Stimulated activated CD4-positive, alpha-beta T cell treated with anti-CD3 and anti-CD28 coated beads, Interleukin-4, amount 100 ng/mL, for 4 hours (primary cell): ENCODE measurements around the gene KIR3DL1.
"Not testable (repeated sequence)": the region's sequence is repeated elsewhere in the genome, so short reads cannot be mapped to it uniquely, and the experiment has no call there.

Experiments used
- DNase-seq, 2 experiments: peaks; one replicate each; pipeline ENCODE4 v3.0.0-alpha.2; 2020

KIR3DL1 gene

GRCh38 chr19:54816251-54816650, at the start of gene KIR3DL1:
Gene KIR3DL1 (plus strand): TSS chr19:54816468.
- not testable (repeated sequence) for DNase-seq

- not testable (repeated sequence) for DNase-seq
Measured at GRCh38 chr19:54769646-54770045, 46.6 kb upstream of the KIR3DL1 start, which contains the start of gene KIR2DL1. Gene KIR2DL1 (plus strand): TSS chr19:54769793. CDS start chr19:54769851, 58 bp downstream.

GRCh38 chr19:54770511-54770910, 45.8 kb upstream of the KIR3DL1 start:
- not testable (repeated sequence) for DNase-seq

GRCh38 chr19:54771018-54771960, 45.0 kb upstream of the KIR3DL1 start:
- not testable (repeated sequence) for DNase-seq

- DNase-seq, result not testable (repeated sequence)
Measured at GRCh38 chr19:54772666-54773065, 43.6 kb upstream of the KIR3DL1 start.

DNA sequence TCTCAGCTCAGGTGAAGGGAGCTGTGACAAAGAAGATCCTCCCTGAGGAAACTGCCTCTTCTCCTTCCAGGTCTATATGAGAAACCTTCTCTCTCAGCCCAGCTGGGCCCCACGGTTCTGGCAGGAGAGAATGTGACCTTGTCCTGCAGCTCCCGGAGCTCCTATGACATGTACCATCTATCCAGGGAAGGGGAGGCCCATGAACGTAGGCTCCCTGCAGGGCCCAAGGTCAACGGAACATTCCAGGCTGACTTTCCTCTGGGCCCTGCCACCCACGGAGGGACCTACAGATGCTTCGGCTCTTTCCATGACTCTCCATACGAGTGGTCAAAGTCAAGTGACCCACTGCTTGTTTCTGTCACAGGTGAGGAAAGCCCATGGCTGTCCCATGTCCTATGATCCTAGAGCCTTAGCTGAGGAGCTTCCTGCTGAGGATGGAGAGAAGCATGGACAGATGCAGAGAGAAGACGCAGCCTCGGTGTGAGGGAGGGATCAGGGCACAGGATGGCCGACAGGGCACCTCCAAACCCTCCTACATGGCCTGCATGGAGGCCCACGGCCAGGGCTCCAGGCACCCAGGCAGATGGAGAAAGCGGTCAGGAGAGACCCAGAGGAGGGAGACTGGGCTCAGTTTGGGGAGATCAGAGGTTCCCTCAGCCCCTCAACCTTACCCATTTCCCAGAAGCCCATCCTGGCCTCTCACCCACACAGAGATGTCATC, 41.0 kb upstream of the KIR3DL1 start:
- not testable (repeated sequence) for DNase-seq

GRCh38 chr19:54775830-54776229, 40.4 kb upstream of the KIR3DL1 start:
- DNase-seq, result not testable (repeated sequence)

DNA sequence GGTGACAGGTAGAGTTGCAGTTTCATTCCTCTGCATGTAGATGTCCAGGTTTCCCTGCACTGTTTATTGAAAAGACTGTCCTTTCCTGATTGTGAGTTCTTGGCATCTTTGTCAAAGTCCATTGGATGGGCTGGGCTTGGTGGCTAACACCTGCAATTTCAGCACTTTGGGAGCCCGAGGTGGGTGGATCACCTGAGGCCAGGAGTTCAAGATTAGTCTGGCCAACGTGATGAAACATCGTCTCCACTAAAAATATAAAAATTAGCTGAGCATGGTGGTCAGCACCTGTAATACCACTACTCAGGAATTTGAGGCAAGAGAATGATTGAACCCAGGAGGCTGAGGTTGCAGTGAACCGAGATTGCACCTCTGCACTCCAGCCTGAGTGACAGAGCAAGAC, 38.4 kb upstream of the KIR3DL1 start:
- not testable (repeated sequence) for DNase-seq

GRCh38 chr19:54778896-54779295, 37.4 kb upstream of the KIR3DL1 start:
- not testable (repeated sequence) for DNase-seq

DNA sequence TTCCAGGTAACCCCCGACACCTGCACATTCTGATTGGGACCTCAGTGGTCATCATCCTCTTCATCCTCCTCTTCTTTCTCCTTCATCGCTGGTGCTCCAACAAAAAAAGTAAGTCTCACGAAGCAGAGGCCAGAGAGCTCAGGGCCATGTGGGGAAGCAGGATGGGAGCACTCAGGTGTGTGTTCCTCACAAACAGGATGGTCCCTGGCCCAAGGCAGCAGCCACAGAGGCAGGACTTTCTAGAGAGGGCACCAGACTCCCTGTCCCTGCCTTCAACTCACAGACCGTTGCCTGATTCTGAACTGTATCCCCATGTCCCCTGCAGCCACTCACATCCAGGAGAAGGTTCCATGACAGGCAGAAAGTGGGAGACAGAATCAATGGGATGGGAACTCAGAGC, 33.4 kb upstream of the KIR3DL1 start:
- DNase-seq, result not testable (repeated sequence)

- DNase-seq, result not testable (repeated sequence)
Measured at GRCh38 chr19:54786091-54786723, 30.1 kb upstream of the KIR3DL1 start.

DNA sequence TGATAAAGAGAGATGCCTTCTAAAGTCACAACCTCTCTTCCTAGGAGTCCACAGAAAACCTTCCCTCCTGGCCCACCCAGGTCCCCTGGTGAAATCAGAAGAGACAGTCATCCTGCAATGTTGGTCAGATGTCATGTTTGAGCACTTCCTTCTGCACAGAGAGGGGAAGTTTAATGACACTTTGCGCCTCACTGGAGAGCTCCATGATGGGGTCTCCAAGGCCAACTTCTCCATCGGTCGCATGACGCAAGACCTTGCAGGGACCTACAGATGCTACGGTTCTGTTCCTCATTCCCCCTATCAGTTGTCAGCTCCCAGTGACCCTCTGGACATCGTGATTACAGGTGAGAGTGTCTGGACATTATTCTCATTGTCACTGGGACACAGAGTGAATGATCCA, 28.1 kb upstream of the KIR3DL1 start:
- not testable (repeated sequence) for DNase-seq

DNA sequence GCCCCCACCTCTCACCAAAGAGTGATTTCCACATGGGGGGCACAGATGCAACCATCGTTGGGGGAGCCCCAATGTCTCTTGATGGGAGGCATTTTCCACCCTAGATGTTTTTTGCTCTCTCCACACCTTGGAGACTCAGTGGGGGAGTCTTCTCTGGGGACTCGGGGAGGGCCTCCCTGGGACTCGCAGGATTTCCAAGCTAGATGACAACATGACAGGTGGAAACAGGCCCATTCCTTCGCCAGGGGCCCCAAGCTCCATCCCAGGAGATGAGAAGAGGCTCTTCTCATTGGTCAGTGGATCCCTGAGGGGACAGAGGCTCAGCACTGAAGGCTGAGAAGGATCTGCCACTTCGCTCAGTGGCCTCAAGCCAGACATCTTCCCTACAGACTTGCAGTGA, 25.6 kb upstream of the KIR3DL1 start:
- no peak for DNase-seq

- DNase-seq, result no peak
Measured at GRCh38 chr19:54791476-54791875, 24.8 kb upstream of the KIR3DL1 start.

DNA sequence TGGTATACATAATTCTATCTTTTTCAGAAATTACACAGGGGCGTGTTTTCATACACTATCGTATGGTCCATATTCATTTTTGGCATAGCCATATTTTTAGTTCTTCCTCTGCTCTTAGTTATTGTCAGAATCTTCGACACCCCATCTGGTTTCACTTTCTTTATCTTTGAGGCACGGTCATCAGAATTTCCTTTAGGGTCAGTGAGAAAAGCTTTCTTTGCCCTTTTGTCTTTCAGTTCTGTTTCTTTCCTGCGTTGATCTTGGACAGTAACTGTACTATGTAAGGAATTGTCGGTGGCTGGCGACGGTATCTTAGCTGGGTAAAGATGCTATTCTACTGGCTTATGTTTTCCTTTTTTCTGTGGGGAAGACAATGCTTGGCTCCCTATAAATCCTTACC, 23.5 kb upstream of the KIR3DL1 start:
- DNase-seq, result no peak

DNA sequence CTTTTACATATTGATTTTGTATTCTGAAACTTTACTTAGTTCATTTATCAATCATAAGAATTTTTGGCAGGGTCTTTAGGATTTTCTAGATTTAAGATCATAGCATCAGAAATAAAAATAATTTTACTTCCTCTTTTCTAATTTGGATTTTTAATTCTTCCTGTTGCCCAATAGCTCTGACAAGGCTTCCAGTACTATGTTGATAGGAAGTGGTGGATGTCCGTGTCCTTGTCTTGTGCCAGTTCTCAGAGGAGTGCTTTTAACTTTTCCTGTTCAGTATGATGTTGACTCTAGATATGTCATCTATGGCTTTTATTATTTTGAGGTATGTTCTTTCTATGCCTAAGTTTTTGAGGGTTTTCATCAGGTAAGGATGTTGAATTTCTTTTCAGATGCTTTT, 20.5 kb upstream of the KIR3DL1 start:
- DNase-seq, result no peak

GRCh38 chr19:54803410-54803809, 12.9 kb upstream of the KIR3DL1 start, which contains the start of gene KIR2DL4:
Gene KIR2DL4 (plus strand): TSS chr19:54803610. CDS start chr19:54803652, 42 bp downstream.
- DNase-seq, result no peak

DNA sequence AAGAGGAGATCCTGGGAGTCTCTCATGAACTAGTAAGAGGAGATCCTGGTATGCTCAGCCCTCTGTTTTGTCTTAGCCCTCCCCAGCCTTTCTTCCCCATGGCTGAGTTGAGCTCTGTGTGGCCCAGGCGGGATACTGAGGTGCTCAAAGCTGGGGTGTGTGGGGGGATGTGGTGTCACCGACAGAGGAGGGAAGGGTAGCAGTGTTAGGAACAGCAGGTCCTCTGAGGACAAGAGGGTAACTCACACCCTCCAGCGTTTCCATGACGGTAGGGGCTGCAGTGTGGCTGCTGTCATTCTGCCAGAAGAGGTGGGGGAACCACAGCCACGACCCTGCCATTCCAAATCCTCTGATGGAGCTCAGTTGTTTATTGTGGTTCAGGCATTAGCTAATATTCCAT, 12.2 kb upstream of the KIR3DL1 start:
- no peak for DNase-seq

DNA sequence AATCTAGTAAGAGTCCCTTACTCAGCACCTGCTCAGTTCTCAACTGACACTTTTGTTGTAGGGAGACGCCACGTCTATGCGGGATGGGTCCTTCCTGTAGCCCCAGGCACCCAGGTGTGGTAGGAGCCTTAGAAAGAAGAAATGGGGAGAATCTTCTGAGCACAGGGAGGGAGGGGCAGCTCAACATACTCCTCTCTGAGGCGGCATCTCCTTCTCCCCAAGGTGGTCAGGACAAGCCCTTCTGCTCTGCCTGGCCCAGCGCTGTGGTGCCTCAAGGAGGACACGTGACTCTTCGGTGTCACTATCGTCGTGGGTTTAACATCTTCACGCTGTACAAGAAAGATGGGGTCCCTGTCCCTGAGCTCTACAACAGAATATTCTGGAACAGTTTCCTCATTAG, 11.7 kb upstream of the KIR3DL1 start:
- no peak for DNase-seq

GRCh38 chr19:54805665-54806515, 10.4 kb upstream of the KIR3DL1 start:
- DNase-seq, result no peak

DNA sequence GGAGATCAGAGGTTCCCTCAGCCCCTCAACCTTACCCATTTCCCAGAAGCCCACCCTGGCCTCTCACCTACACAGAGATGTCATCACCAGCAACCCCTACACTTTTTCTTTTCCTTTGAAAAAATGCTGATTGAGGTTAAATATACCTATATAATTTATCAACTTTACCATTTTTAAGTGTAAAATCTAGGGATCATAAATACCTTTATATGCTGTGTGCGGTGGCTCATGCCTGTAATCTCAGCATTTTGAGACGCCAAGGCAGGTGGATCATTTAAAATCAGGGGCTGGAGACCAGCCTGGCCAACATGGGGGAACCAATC, 9.8 kb upstream of the KIR3DL1 start:
- no peak for DNase-seq

- not testable (repeated sequence) for DNase-seq
Measured at GRCh38 chr19:54814571-54814970, 1.7 kb upstream of the KIR3DL1 start.
